ENCODE measurements around the gene KRT36.

- TF ChIP-seq POLR2A (IDR thresholded peaks at IDR 0.05) (no peak), EP300 (IDR thresholded peaks at IDR 0.05) (no peak), POLR2AphosphoS5 (IDR thresholded peaks at IDR 0.05) (no peak)
These were observed 26.6 kb upstream of the KRT36 start for GRCh38 chr17:41516147-41516829.
